SH-SY5Y (cell line): Measurements from ENCODE around the gene UPK3A.

ENCODE experiments used
- GATA2 ChIP-seq: IDR thresholded peaks from 2 replicates; pipeline ENCODE4 v1.6.1; 2011; ENCODE audit warnings: mild to moderate bottlenecking, low read depth, low read length
- GATA3 ChIP-seq: IDR thresholded peaks from 2 replicates; pipeline ENCODE4 v1.6.1; 2011; ENCODE audit warnings: low read depth, mild to moderate bottlenecking, low read length, moderate library complexity

- no peak for TF ChIP-seq GATA3
- TF ChIP-seq GATA2, result no peak
Observed at GRCh38 chr22:45318168-45318557, 33.4 kb downstream of the UPK3A start.
